ENCODE measurements around the gene UBE2D2. TPM values are rescaled to one million over a fixed set of nuclear protein-coding genes. Genes with fewer than 3 reads are reported as not detected.

Gene UBE2D2
- total RNA-seq, 1 donor from 2014 or later, result 166 TPM

GRCh38 chr5:139650031-139650688, 89.0 kb downstream of the UBE2D2 start:
- Mint-ChIP-seq H3K27ac (ENCODE audit: unreplicated experiment) (no peak overlapping the region), H3K27me3 (ENCODE audit: low read depth) (peaks cover 25% of the 10 kb centered on the region), H3K9me3 (no peaks in the 10 kb centered on the region), H3K4me3 (peak overlapping the region; percentile 99), H3K36me3 (ENCODE audit: low read depth) (no peaks in the 10 kb centered on the region), H3K4me1 (peaks cover 62% of the 10 kb centered on the region)
- TF ChIP-seq, protein P1, sequence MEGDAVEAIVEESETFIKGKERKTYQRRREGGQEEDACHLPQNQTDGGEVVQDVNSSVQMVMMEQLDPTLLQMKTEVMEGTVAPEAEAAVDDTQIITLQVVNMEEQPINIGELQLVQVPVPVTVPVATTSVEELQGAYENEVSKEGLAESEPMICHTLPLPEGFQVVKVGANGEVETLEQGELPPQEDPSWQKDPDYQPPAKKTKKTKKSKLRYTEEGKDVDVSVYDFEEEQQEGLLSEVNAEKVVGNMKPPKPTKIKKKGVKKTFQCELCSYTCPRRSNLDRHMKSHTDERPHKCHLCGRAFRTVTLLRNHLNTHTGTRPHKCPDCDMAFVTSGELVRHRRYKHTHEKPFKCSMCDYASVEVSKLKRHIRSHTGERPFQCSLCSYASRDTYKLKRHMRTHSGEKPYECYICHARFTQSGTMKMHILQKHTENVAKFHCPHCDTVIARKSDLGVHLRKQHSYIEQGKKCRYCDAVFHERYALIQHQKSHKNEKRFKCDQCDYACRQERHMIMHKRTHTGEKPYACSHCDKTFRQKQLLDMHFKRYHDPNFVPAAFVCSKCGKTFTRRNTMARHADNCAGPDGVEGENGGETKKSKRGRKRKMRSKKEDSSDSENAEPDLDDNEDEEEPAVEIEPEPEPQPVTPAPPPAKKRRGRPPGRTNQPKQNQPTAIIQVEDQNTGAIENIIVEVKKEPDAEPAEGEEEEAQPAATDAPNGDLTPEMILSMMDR (conservative IDR thresholded peaks at IDR 0.05), result peak; percentile 63
- peak; percentile 55 for DNase-seq (ENCODE audit: low read depth, low spot score)

DNA sequence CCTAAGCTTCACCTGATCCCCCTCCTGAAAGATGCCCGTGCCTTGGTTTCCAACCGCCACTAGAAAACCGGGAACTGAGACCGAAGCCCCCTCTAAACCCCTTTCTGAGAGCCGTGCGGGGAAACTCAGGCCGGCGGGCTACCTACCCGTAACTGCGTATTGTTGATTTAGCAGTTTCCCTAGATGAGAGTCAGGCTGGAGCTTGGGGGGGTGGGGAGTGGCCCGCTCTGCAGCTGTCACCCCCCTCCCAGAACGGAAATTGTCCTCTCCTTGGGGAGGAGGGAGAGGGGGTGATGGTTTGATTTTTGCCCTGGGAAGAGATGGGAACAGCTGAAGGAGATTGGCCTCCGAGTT, 89.5 kb downstream of the UBE2D2 start:
- H3K4me3 Mint-ChIP-seq, result peak overlapping the region; percentile 35
- TF ChIP-seq, protein P1 (conservative IDR thresholded peaks at IDR 0.05), result no peak
- H3K36me3 Mint-ChIP-seq (ENCODE audit: low read depth), result no peaks in the 10 kb centered on the region
- peaks cover 21% of the 10 kb centered on the region for H3K27me3 Mint-ChIP-seq (ENCODE audit: low read depth)
- H3K4me1 Mint-ChIP-seq, result peaks cover 67% of the 10 kb centered on the region
- DNase-seq (ENCODE audit: low read depth, low spot score), result no peak
- no peaks in the 10 kb centered on the region for H3K9me3 Mint-ChIP-seq
- H3K27ac Mint-ChIP-seq (ENCODE audit: unreplicated experiment), result no peak overlapping the region

- Mint-ChIP-seq H3K4me1 (peaks cover 71% of the 10 kb centered on the region), H3K27ac (ENCODE audit: unreplicated experiment) (peak overlapping the region; percentile 64), H3K36me3 (ENCODE audit: low read depth) (no peaks in the 10 kb centered on the region), H3K4me3 (peak overlapping the region; percentile 35), H3K27me3 (ENCODE audit: low read depth) (peaks cover 20% of the 10 kb centered on the region), H3K9me3 (no peaks in the 10 kb centered on the region)
- no peak for DNase-seq (ENCODE audit: low read depth, low spot score)
- TF ChIP-seq, protein P1 (conservative IDR thresholded peaks at IDR 0.05), result no peak
Observed at GRCh38 chr5:139651043-139651834, 90.1 kb downstream of the UBE2D2 start.

- no peaks in the 10 kb centered on the region for H3K9me3 Mint-ChIP-seq
- TF ChIP-seq, protein P1 (conservative IDR thresholded peaks at IDR 0.05), result no peak
- H3K36me3 Mint-ChIP-seq (ENCODE audit: low read depth), result no peaks in the 10 kb centered on the region
- H3K27me3 Mint-ChIP-seq (ENCODE audit: low read depth), result peaks cover 11% of the 10 kb centered on the region
- H3K4me1 Mint-ChIP-seq, result peaks cover 67% of the 10 kb centered on the region
- peak overlapping the region; percentile 35 for H3K4me3 Mint-ChIP-seq
- peak; percentile 47 for DNase-seq (ENCODE audit: low read depth, low spot score)
- H3K27ac Mint-ChIP-seq (ENCODE audit: unreplicated experiment), result peak overlapping the region; percentile 20
Observed at GRCh38 chr5:139651853-139652787, 91.0 kb downstream of the UBE2D2 start.

DNA sequence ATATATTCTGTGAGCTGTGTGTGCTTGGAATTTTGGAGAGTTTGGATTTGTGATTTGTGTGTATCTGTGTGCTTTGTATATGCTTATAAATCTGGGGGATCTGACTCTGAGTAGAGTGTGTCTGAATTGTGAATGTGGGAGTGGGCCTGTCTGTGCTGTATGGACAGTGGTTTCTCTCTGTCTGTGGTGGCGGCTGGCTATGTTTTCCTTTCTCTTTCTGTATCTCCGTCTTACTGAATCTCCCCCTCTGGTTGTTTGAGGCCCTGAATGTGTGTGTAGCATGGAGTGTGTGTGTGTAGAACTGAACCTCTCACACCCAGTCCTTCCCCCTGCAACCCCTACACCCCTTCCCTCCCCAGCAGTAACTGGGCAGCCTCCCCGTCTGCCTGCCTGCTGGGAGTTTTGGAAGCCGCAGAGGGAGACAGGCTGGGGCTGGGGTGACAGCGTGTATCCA, 91.7 kb downstream of the UBE2D2 start:
- Mint-ChIP-seq H3K36me3 (ENCODE audit: low read depth) (no peaks in the 10 kb centered on the region), H3K4me3 (peak overlapping the region; percentile 35), H3K27me3 (ENCODE audit: low read depth) (peaks cover 4% of the 10 kb centered on the region), H3K4me1 (peaks cover 67% of the 10 kb centered on the region), H3K27ac (ENCODE audit: unreplicated experiment) (peak overlapping the region; percentile 20), H3K9me3 (no peaks in the 10 kb centered on the region)
- DNase-seq (ENCODE audit: low read depth, low spot score), result no peak
- TF ChIP-seq, protein P1 (conservative IDR thresholded peaks at IDR 0.05), result no peak

Data from neural crest cell (in vitro differentiated cells).